Stimulated activated CD4-positive, alpha-beta T cell treated with anti-CD3 and anti-CD28 coated beads, TNF-alpha, amount 100 ng/mL, for 1 hour (primary cell): ENCODE results near the gene STXBP2.

Source experiments
- DNase-seq, 3 donors: peaks; one replicate each; pipeline ENCODE4 v3.0.0-alpha.2; 2020; ENCODE audit warnings: low read depth in 3 of 3, low spot score in 1 of 3

The STXBP2 gene

DNA sequence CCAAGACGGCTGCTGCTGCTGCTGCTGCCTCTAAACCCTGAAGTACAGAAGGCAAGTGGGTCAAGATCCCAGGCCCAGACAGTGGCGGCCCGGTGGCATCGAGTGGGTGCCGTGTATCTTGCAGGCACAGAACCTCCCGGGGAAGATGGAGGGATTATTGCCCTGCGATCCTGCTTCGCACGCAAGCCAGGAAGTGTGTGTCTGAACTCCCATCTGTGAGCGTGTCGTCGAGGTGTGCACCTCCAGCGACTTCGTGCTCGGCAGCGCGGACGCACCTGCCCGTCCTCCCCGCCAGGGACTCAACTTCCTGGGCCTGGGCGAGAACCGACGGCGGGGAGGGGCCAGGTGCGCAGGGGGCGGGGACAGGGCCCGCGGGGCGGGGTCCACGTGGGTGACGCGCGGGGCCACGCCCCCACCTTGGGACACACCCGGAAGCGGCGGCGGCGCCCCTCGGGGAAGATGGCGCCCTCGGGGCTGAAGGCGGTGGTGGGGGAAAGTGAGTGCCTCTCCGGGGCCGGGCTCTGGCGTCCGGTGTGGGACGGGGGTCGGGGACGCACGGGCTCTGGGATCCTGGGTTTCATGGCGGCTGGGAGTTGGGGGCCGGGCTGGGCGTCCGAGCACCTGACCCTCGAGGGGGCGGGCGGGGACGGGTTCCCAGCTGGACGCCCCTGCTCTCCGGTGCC is at the start of gene STXBP2:
TSS of gene STXBP2 (plus strand) at position 420 of the 683 bp plus-strand sequence. CDS start at position 460, 40 bp downstream.
- DNase-seq, result peak; percentile 84 to 95 (median 95)

DNA sequence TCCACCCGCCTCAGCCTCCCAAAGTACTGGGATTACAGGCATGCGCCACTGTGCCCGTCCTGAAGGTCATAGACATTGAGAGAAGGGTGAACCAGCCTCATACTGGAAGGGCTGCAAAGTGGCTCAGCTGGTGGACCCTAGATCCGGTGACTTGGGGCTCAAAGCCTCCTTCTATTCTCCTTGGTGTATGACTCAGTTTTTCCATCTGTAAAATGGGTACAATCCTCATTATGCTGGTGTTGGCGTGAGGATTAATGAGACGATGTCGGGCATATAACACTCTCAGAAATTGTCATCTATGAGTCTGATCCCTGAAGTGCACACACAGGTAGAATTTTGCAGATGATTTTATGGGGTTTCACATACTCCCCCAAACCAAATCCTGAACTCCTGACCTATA is 47.1 kb upstream of the STXBP2 start:
- DNase-seq, result no peak

DNA sequence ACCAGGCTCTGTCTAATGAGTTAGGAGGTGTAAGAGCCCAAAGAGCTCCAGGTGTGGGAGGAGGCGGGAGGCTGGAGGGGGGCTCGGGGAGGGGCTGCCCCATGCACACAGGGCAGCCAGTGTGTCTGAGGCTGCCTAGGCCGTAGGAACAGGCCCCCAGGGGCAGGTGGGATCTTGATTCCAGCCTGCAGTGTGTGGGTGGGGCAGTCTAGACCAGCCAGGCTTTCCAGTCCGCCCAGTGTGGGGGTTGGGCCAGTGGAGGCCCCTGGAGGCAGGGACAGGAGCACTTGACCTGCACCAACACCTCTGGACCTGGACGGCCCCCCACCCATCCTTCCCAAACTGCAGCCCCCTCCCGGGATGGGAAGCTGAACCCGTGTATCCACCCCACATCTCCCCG is 46.7 kb upstream of the STXBP2 start:
- no peak for DNase-seq

DNA sequence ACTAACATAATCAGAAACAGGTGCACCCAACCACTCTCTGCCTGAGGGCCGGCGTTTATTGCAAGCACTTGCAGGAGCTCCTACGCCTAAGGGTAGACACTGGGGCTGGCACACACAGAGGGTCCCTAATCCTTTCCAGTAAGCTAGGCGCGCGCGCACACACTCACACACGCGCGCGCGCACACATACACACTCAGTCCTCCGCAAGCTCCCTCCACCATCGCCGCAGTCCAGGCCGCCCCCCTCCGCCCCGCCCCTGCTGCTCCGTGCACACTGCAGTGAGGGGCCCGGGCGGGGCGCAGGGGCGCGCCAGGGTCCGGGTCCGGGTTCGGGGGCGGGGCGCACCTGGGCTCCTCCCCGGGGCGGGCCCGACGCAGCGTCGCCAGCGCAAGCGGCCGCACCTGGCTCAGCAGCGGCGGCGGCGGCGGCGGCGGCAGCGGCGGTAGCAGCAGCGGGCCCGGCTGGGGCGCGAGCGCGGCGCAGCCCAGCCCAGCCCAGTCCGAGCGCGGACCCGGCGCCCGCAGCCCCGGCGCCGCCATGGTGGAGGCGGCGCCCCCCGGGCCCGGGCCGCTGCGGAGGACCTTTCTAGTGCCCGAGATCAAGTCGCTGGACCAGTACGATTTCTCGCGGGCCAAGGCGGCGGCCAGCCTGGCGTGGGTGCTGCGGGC is 41.3 kb upstream of the STXBP2 start, which contains the start of gene CAMSAP3:
TSS of gene CAMSAP3 (plus strand) at position 398 of the 668 bp plus-strand sequence. CDS start at position 538, 140 bp downstream.
- peak in 1 of 3 donors; percentile 27 for DNase-seq

DNA sequence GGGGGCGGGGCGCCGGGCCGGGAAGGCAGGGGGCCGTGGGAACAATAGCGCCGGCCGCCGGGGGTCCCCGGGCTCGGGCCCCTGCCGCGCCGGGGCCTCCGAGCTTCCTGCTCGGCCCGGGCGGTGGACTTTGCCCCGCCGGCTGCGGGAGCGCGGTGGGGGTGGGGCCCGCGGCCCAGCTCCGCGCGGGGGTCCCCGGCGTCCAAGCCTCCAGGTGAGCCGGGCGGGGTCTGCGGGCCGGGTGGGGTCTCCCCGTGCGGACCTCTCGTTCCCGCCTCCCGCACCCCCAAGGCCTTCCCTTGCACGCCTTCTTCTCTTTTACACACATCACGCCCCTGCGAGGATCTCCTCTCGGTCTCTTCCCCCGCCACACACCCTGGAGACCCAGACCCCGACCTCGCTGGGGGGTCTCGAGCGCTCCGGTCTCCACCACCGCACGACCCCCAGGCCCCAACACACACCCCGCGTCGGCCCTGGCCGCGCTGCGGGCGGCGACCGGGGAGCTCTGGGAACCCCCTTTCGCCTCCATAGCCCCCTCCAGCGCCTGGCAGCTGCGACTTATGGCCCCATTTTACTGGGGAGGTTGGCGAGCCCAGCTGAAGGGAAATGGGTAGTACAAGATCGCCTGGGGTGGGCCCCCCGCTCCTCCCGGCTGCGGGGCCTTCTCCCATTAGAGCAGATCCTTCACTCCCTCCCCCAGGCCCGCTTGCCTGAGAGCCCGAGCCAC is 40.5 kb upstream of the STXBP2 start:
- DNase-seq, result no peak

DNA sequence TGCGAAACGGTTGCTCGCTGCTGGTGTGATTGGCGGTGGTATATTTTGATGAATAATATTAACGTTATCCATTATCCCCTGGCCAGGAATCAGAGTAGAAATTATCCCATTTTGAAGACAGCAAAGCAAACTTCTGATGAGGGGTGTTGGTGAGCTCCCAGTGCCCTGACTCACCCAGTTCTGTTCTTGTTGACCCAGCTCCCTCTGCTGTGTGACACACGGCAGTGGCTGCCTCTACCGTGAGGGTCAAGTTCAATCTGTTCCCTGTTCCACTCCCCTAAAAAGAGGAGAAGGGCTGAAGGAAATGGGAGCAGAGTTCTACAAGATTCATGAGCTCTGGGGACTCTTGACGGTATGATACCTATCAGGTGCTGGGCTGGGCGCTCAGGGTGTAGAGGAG is 39.2 kb upstream of the STXBP2 start:
- DNase-seq, result no peak

DNA sequence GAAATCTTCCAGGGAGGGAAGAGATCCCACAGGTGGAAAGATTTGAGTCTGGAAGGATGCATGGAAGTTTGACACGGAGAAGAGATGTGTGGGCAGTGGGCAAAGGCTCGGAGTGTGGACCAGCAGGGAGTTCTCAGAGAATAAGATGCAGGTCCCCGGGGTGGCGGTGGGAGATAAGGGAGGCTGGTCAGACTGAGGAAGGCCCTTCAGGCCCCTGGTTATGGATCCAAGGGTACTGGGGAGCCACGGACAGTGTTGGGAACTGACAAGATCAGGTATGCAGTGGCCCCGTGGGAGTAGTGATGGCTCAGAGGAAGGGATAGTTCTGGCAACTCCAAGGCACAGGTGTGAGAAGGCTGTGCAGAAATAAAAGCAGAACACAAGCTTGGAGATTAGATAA is 38.7 kb upstream of the STXBP2 start:
- no peak for DNase-seq

DNA sequence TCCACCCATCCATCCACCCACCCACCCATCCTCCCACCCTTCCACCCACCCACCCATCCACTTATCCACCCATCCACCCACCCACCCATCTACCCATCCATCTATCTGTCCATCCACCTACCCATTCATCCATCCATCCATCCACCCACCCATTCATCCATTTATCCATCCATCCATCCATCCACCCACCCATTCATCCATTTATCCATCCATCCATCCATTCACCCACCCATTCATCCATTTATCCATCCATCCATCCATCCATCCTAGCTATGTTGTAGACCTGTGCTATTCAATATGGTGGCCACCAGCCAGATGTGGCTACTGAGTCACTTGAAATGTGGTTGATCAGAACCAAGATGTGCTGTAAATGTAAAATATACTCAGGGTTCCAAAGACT is 36.2 kb upstream of the STXBP2 start:
- no peak for DNase-seq

DNA sequence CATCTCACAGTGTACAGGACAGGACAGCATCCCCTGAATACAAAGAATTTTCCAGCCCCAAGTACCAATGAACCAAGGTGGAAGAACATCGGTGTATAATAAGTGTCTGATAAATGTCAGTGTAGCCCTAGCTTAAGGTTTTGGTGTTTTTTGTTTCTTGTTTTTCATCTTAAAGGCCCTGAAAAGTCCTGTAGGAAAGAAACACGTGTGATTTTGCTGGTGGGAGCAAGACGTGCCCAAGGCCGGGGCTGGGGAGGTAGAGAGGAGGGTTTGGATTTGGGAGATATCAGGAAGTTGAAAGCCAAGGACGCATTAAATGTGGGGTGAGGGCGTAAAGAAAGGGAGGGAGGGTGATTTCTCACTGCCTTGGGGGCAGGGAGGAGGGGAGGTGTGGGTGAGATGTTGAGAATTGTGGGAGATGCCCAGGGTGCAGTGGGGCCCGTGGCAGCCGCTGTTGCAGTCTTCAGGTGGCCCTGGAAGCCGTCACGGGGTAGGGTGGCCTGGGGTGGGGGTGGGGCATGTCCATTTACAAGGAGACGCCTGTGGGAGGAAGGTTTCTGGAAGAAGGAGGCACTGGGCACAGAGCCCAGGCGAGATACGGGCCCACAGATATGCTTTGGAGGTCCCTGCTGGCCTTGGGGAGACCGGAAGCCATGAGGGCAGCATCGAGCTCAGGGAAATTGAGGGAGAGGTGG is 34.5 kb upstream of the STXBP2 start:
- no peak for DNase-seq

DNA sequence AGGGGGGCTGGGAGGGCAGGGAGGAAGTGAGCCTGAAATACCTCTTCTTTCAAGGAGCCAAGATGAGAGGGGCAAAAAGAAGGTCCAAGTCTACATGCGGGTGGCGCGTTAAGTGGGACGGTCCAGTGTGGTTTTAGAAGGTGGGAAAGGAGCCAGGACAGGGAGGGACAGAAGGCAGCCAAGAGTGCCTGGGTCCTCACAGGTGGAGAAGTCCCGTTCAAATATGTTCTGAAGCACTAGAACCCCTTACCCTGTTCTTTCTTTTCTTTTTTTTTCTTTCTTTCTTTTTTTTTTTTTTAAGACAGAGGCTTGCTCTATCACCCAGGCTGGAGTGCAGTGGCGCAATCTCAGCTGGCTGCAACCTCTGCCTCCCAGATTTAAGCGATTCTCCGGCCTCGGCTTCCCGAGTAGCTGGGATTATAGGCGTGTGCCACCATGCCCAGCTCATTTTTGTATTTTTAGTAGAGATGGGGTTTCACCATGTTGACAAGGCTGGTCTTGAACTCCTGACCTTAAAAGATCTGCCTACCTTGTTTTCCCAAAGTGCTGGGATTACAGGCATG is 33.9 kb upstream of the STXBP2 start:
- DNase-seq, result no peak

DNA sequence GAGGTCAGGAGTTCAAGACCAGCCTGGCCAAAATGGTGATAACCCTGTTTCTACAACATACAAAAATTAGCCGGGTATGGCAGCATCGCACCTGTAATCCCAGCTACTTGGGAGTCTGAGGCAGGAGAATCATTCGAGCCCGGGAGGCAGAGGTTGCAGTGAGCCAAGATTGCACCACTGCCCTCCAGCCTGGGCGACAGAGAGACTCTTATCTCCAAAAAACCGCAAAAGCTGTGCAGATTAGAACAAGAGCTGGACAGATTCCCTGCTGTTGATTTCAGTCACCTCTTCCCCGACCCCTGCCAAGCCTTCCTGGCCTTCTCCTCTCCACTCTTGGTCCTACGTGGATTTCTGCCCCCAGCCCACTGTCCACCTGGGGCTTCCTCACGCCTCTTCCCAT is 33.0 kb upstream of the STXBP2 start:
- DNase-seq, result no peak

DNA sequence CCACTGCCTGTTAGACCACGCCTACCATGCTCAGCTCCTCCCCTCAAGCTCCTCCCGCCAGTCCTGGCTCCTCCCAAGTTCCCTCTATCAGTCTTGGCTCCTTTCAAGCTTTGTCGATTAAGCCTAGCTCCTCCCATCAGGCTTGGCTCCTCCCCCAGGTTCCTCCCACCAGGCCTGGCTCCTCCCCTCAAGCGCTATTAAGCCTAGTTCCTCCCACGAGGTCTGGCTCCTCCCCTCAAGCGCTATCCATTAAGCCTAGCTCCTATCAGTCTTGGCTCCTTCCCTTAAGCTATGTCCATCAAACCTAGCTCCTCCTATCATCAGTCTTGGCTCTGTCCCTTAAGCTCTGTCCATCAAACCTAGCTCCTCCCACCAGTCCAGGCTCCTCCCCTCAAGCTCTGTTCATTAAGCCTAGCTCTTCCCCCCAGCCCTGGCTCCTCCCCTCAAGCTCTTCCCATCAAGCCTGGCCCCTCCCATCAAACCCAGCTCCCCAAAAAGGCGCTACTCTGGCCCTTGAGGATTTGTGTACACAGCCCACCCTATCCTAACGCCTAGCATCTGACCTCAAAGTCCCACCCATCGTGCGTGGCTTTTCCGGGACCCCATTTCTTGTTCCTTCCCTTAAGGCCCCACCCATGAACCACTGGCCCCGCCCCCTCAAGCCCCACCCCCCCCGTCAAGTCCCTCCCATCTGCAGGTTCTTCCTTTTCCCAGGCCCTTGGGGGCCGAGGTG is 31.3 kb upstream of the STXBP2 start:
- DNase-seq, result no peak

DNA sequence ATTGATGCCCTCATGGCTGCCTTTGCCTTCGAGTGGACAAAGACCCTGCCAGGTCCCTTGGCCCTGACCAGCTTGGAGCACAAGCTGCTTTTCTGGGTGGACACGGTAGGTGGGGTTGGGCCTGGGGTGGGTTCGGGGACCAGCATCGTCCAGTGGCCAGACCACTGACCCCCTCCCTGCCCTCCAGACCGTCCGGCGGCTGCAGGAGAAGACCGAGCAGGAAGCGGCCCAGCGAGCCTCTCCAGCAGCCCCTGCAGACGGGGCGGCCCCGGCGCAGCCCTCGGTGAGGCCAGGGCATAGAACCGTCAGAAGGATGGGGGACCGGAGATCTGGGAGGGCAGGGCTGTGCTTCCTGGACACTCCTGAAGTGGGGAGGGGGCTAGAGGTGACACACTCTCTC is 30.6 kb upstream of the STXBP2 start:
- DNase-seq, result no peak

DNA sequence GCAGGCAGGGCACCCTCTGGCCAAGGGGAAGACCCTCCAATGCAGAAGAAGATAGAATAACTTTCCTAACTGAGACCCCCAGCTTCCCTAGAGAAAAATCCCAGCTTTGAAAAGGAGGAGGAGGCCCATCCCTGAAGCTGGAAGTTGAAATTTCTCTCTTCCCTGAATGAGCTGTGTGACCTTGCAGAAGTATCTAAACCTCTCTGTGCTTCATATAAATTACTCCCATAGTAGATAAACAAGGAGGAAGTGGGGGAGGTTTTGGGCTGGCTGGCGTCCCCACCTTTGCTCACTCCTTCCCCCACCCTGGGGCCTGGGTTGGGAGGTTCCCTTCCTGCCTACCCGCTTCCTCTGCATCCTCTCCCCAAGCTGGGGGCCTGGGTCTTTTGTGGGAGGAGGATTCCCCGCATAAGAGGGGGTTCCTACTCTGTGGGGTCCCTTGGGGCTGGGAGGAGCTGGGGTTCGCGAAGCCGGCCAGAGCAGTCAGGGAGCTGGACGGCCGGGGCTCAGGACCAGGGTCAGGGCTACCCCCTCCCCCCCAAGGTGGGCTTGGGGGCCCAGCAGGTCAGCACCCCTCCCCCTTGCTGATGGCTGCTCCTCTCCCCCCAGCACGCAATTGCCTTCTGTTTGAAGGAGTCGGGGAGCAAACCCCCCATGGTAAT is 29.6 kb upstream of the STXBP2 start:
- no peak for DNase-seq

DNA sequence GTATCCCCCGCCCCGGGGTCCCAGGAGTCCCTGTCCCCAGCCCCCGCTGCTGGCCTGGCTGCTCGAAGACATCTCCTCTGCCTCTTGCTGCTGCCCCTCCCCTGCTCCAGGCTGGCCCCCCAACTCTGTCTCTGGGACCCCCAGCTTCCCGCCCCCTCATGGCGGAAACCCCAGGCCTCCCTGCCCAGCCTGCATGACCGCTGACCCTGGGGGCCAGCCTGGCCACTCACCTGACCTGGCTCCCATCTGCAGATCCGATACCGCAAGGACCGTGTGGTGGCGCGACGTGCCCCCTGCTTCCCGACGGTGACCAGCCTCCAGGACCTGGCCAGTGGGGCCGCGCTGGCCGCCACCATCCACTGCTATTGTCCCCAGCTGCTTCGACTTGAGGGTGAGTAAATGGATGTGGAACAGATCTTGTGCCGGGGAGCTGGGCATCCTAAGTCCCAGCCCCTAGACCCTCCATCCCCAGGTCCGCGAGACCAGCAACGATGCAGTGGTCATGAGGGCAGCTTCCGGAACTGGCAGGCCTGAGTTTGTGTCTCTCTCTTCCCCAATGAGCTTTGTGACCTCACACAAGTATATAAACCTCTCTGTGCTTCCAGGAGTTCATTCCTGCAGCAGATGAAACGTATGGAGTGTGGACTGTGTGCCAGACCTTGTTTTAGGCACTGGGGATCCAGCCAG is 28.9 kb upstream of the STXBP2 start:
- DNase-seq, result no peak

DNA sequence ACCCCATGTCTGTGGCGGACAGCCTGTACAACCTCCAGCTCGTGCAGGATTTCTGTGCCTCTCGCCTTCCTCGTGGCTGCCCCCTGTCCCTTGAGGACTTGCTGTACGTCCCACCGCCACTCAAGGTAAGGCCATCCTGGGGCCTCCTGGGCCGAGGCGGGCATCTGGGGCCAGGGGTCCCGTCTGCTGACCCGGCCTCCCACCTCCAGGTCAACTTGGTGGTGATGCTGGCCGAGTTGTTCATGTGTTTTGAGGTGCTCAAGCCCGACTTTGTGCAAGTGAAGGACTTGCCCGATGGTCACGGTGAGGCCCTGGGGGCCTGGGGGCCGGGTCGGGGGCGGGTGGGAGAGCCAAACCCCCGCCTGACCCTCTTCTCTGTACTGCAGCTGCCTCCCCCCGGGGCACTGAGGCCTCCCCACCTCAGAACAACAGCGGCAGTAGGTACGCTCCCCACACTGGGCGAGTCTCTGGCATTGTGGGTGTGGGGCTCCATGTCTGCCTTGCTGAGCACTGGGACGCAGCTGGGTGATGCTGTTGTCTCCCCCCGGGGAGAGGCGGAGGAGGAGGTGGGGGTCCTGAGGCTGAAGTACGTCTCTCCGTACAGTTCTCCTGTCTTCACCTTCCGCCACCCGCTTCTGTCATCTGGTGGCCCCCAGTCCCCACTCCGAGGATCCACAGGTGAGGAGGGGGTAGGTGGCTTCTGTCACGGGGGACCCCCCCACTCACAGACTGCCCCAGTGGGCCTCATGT is 26.2 kb upstream of the STXBP2 start:
- no peak for DNase-seq

DNA sequence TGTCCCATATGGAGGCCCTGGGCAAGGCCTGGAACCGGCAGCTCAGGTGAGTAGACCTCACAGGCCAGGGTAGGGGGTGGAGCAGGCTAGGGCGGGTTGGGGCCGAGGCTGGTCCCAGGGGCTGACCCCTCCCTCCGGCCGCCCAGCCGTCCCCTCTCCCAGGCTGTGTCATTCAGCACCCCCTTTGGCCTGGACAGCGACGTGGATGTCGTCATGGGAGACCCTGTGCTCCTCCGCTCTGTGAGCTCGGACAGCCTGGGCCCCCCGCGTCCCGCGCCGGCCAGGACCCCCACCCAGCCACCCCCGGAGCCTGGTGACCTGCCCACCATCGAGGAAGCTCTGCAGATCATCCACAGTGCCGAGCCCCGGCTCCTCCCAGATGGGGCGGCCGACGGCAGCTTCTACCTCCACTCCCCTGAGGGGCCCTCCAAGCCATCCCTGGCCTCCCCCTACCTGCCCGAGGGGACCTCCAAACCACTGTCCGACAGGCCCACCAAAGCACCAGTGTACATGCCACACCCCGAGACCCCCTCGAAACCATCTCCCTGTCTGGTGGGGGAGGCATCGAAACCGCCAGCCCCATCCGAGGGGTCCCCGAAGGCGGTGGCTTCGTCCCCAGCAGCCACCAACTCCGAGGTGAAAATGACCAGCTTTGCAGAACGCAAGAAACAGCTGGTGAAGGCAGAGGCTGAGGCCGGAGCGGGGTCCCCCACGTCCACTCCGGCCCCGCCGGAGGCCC is 25.2 kb upstream of the STXBP2 start:
- DNase-seq, result no peak
